Esophagus squamous epithelium (tissue), 4 donors: Measurements from ENCODE around the gene PPP2R3B.

Experiments used
- CTCF ChIP-seq, 6 experiments: fragments of 450-650 bp in 4 of 6; fragments of 200-600 bp in 2 of 6; sonication (generic) in 2 of 6; IDR thresholded peaks; one replicate each; pipeline ENCODE4 v1.5.1; 2016 to 2019; ENCODE audit warnings: antibody characterized with exemption in 6 of 6, mild to moderate bottlenecking in 4 of 6, moderate library complexity in 4 of 6
- POLR2A ChIP-seq, 4 donors: fragments of 450-650 bp; IDR thresholded peaks; one replicate each; pipeline ENCODE4 v1.6.1; 2017; ENCODE audit warnings: antibody characterized with exemption in 4 of 4, mild to moderate bottlenecking in 4 of 4, moderate library complexity in 3 of 4

GRCh38 chrX:313546-313945 lies 73.2 kb downstream of the PPP2R3B start:
- no peak for TF ChIP-seq CTCF (IDR thresholded peaks at IDR 0.05)
- no peak for TF ChIP-seq POLR2A (IDR thresholded peaks at IDR 0.05)
